T-helper 9 cell (primary cell): Measurements from ENCODE around the gene RBBP4.
"Not testable (repeated sequence)": the region's sequence is repeated elsewhere in the genome, so short reads cannot be mapped to it uniquely, and the experiment has no call there.

Source experiments
- DNase-seq: peaks from one replicate; pipeline ENCODE4 v3.0.0-alpha.2; 2020
- total RNA-seq, 2 donors: gene quantifications; one replicate each; lab custom pipeline; 2026; lab: John Stamatoyannopoulos, UW

Gene RBBP4
- total RNA-seq, result 94.1 to 180 reads per million in 2 donors

- DNase-seq, result peak; percentile 96
Measured at GRCh38 chr1:32650752-32651460, at the start of gene RBBP4. RBBP4 (plus strand) TSS chr1:32651208; CDS start chr1:32651307, 99 bp downstream.

GRCh38 chr1:32605711-32606424 is 45.1 kb upstream of the RBBP4 start:
- no peak for DNase-seq

- no peak for DNase-seq
Measured at GRCh38 chr1:32606565-32607371, 44.2 kb upstream of the RBBP4 start.

- DNase-seq, result no peak
Measured at GRCh38 chr1:32609180-32609579, 41.8 kb upstream of the RBBP4 start.

- no peak for DNase-seq
Measured at GRCh38 chr1:32611859-32612188, 39.2 kb upstream of the RBBP4 start.

- peak; percentile 13 for DNase-seq
Measured at GRCh38 chr1:32612189-32612881, 38.7 kb upstream of the RBBP4 start.

GRCh38 chr1:32613472-32613871 is 37.5 kb upstream of the RBBP4 start:
- no peak for DNase-seq

GRCh38 chr1:32618673-32619221 is 32.3 kb upstream of the RBBP4 start:
- DNase-seq, result no peak

- DNase-seq, result no peak
Measured at GRCh38 chr1:32619701-32620485, 31.1 kb upstream of the RBBP4 start.

GRCh38 chr1:32622205-32622604 is 28.8 kb upstream of the RBBP4 start:
- DNase-seq, result no peak

- no peak for DNase-seq
Measured at GRCh38 chr1:32622806-32623681, 28.0 kb upstream of the RBBP4 start.

GRCh38 chr1:32623775-32624174 is 27.2 kb upstream of the RBBP4 start:
- no peak for DNase-seq

GRCh38 chr1:32626176-32626575 is 24.8 kb upstream of the RBBP4 start:
- no peak for DNase-seq

GRCh38 chr1:32627596-32628162 is 23.3 kb upstream of the RBBP4 start:
- DNase-seq, result no peak

GRCh38 chr1:32630173-32630572 is 20.8 kb upstream of the RBBP4 start:
- DNase-seq, result not testable (repeated sequence)

- no peak for DNase-seq
Measured at GRCh38 chr1:32632829-32633228, 18.2 kb upstream of the RBBP4 start.

GRCh38 chr1:32635508-32636277 is 15.3 kb upstream of the RBBP4 start:
- no peak for DNase-seq

GRCh38 chr1:32636914-32637645 is 13.9 kb upstream of the RBBP4 start:
- DNase-seq, result no peak
